Right lobe of liver (tissue), 4 donors: ENCODE data around the gene FXYD1.

ENCODE experiments used
- CTCF ChIP-seq, 4 donors: fragments of 200-600 bp in 3 of 4; fragments of 450-650 bp in 1 of 4; IDR thresholded peaks; one replicate each; pipeline versions ENCODE4 v1.5.1 to v1.8.0; 2016 to 2022; ENCODE audit warnings: antibody characterized with exemption in 4 of 4, mild to moderate bottlenecking in 2 of 4
- POLR2A ChIP-seq: fragments of 450-650 bp; IDR thresholded peaks from one replicate; pipeline ENCODE4 v1.6.1; 2017; ENCODE audit warnings: antibody characterized with exemption, mild to moderate bottlenecking
- donor health status: DM: no; HTN: no; CAD: no.
- donor health status: DM: no; HTN: no; CAD: no.
- donor health status: DM: no; HTN: yes; CAD: no.

DNA sequence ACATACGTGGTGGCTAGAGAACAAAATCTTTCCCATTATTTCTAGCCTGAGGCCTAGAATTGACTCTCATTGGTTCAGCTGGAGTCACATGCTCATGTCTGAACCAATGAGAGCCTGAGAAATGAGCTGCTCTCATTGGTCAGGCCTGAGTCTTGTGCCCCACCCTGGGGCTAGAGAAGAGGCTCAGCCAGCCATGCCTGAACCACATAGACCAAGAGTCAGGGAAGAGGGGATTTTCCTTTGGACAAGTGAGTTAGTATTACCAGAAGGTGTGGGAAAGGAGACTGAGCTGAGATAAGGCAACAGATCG, 22.8 kb downstream of the FXYD1 start:
- TF ChIP-seq CTCF (IDR thresholded peaks at IDR 0.05) (no peak), POLR2A (no peak)
